A673 (cell line): Measurements from ENCODE around the gene RXRB. TPM values are rescaled to one million over a fixed set of nuclear protein-coding genes. Genes with fewer than 3 reads are reported as not detected.

Source experiments
- BruUV-seq: library from RNA; stranded (reverse); fragments of 400-500 nt; replicated peaks from 2 replicates; lab custom pipeline; 2021; lab: Mats Ljungman, UMichigan
- CTCF ChIA-PET: fragments of 300-600 bp; sonication (Branson Sonifier 250); formaldehyde crosslinking; loops from one replicate; lab custom pipeline; 2022; ENCODE audit warnings: antibody characterized with exemption; lab: Charles Lee
- POLR2A ChIA-PET: fragments of 300-600 bp; sonication (Branson Sonifier 250); formaldehyde crosslinking; loops from one replicate; lab custom pipeline; 2022; ENCODE audit warnings: antibody characterized with exemption; ENCODE audit not compliant: low non-redundant PET; lab: Charles Lee
- DNase-seq: peaks from one replicate; pipeline ENCODE4 v3.0.0-alpha.2; 2015; ENCODE audit warnings: low spot score
- H3K27ac ChIP-seq: fragments of 200-600 bp; sonication (generic); 2 replicates; pipeline ENCODE4 v1.5.1; 2016; ENCODE audit warnings: mixed run types, low read depth, mild to moderate bottlenecking, mixed read lengths, antibody characterized with exemption, low read length; ENCODE audit not compliant: poor library complexity, severe bottlenecking
- H3K27me3 ChIP-seq: fragments of 200-600 bp; sonication (generic); replicated peaks from 2 replicates; pipeline ENCODE4 v1.6.1; 2017; ENCODE audit warnings: mixed run types, low read depth, mild to moderate bottlenecking, mixed read lengths, antibody characterized with exemption, low read length; ENCODE audit not compliant: insufficient read depth, poor library complexity
- H3K36me3 ChIP-seq: fragments of 200-600 bp; sonication (generic); 2 replicates; pipeline ENCODE4 v1.6.1; 2016; ENCODE audit warnings: mixed run types, mild to moderate bottlenecking, mixed read lengths, antibody characterized with exemption, low read length; ENCODE audit not compliant: insufficient read depth, poor library complexity, severe bottlenecking
- H3K4me1 ChIP-seq: fragments of 200-600 bp; sonication (generic); 2 replicates; pipeline ENCODE4 v1.6.1; 2017; ENCODE audit warnings: mixed run types, mild to moderate bottlenecking, mixed read lengths, antibody characterized with exemption, low read length; ENCODE audit not compliant: insufficient read depth, poor library complexity, severe bottlenecking
- H3K4me3 ChIP-seq: fragments of 200-600 bp; sonication (generic); 2 replicates; pipeline ENCODE4 v1.5.1; 2016; ENCODE audit warnings: low read depth, mixed run types, mild to moderate bottlenecking, mixed read lengths, low read length; ENCODE audit not compliant: poor library complexity, severe bottlenecking
- H3K9me3 ChIP-seq: fragments of 200-600 bp; sonication (generic); 2 replicates; pipeline ENCODE4 v1.6.1; 2016; ENCODE audit warnings: mixed run types, low read depth, mild to moderate bottlenecking, mixed read lengths, antibody characterized with exemption, low read length; ENCODE audit not compliant: poor library complexity, severe bottlenecking
- EZH2 ChIP-seq: fragments of 200-600 bp; sonication (generic); IDR thresholded peaks from 2 replicates; pipeline ENCODE4 v1.6.1; 2017; ENCODE audit warnings: borderline replicate concordance, low read depth, mild to moderate bottlenecking, mixed read lengths, antibody characterized with exemption, low read length; ENCODE audit not compliant: poor library complexity, severe bottlenecking
- intact Hi-C: fragments of 100-400 bp; cut with micrococcal nuclease; formaldehyde crosslinking; loops from one replicate; pipeline ENCODE4 v1.10.0; 2022; ENCODE audit not compliant: unreplicated experiment
- total RNA-seq: library from RNA; stranded (reverse); gene quantifications from 2 replicates; pipeline ENCODE4 v1.2.3, GENCODE V29; 2021
- TF ChIP-seq, protein P1 (sequence below): fragments of 300-800, 200-600 bp; sonication (generic); conservative IDR thresholded peaks from 2 replicates; pipeline ENCODE4 v1.5.1; 2017; ENCODE audit warnings: low read depth, mild to moderate bottlenecking, antibody characterized with exemption, low read length, moderate library complexity, mixed read lengths

The RXRB gene
- total RNA-seq, 1 experiment from 2014 or later, result 43.6 TPM

DNA sequence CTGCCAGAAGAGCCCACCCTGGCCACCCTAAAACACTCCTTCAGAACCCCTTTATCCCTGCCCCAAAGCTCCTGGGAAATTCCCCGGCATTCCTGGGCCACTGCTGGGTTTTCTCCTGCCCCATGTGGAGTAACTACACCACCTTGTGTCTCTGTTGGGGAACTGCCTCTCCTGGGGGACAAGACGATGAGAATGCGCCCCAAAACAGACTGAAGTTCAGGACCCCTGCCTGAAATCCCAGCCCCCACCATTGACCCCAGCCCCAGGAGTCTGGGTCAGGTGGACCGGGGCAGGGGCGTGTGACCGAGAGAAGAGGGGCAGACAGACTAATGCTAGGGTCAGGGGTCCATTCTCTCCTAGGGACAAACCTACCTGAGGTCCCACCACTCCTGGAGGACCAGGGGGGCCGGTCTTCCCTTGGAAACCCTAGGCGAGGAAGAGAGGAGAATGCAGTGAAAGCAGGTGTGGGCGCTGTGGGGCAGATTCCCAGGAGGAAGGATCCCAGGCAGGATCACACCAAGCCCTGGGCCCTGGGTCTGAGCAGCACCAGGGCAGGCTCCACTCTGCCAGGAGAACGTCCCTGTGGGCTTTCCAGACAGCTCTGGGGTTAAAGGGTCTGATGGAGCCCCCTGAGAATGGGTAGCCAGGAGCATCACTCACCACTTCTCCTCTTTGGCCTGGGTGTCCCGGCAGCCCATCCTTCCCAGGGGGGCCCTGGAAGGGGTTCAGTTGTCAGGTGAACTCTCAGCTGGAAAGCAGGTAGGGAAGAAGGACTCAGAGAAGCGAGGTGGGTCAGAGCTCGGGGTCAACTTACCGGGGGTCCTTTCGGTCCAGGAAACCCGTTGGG is 27.6 kb downstream of the RXRB start:
- BruUV-seq, result no TSS peak
- Histone ChIP-seq H3K9me3 (no peaks in the 10 kb centered on the region), H3K36me3 (no peaks in the 10 kb centered on the region), H3K27me3 (no peaks in the 10 kb centered on the region), H3K27ac (no peak overlapping the region), H3K4me3 (no peak overlapping the region), H3K4me1 (no peaks in the 10 kb centered on the region)
- intact Hi-C loops, result no loop called here
- ChIA-PET POLR2A (no interaction called here), CTCF (interaction anchor here (1.2 kb wide), 2 partner anchors 12 to 240 kb away, joined by 3 to 13 read pairs; no protein-coding TSS in a partner anchor)
- peak; percentile 37 for DNase-seq
- no peak for TF ChIP-seq EZH2
- TF ChIP-seq, protein P1, sequence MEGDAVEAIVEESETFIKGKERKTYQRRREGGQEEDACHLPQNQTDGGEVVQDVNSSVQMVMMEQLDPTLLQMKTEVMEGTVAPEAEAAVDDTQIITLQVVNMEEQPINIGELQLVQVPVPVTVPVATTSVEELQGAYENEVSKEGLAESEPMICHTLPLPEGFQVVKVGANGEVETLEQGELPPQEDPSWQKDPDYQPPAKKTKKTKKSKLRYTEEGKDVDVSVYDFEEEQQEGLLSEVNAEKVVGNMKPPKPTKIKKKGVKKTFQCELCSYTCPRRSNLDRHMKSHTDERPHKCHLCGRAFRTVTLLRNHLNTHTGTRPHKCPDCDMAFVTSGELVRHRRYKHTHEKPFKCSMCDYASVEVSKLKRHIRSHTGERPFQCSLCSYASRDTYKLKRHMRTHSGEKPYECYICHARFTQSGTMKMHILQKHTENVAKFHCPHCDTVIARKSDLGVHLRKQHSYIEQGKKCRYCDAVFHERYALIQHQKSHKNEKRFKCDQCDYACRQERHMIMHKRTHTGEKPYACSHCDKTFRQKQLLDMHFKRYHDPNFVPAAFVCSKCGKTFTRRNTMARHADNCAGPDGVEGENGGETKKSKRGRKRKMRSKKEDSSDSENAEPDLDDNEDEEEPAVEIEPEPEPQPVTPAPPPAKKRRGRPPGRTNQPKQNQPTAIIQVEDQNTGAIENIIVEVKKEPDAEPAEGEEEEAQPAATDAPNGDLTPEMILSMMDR, result peak; percentile 59

DNA sequence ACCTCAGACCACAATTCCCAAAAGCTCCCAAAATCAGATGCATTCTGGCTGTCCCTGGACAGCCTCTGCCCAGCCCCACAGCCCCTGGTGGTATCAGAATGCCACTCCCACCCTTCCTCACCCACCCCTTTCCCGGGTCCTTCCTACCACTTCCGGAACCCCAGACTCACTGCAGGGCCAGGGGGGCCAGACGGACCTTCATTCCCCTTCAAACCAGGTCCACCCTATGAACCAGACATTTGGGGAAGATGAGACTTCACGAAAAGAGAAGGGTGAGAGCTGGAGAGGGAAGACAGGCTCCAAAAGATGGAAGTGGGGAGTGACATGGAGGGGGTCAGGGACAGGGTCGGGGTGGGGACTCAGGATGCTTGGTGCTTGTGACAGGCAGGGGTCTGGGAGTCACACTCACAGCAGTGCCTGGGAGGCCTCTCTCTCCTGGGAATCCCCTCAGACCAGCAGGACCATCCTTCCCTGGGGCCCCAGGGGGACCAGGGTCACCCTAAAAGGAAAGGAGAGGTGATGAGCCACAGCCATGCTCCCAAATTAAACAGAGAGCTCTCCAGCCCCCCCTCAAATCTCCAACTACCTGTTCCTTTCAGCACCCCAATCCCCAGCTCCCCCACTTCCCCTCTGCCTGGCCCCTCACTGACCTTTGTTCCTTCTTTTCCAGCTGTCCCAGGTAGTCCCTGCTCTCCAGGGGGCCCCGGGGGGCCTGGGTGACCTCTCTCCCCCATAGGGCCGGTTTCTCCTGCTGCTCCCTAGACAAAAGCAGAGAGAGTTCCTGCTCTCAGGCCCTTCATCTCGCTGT is 28.4 kb downstream of the RXRB start:
- ChIA-PET POLR2A (no interaction called here), CTCF (interaction anchor here (1.2 kb wide), 1 partner anchor 11 kb away, joined by 13 read pairs; no protein-coding TSS in a partner anchor)
- TF ChIP-seq, protein P1, result no peak
- TF ChIP-seq EZH2, result no peak
- Histone ChIP-seq H3K4me3 (no peak overlapping the region), H3K27ac (no peak overlapping the region), H3K27me3 (no peaks in the 10 kb centered on the region), H3K4me1 (no peaks in the 10 kb centered on the region), H3K9me3 (no peaks in the 10 kb centered on the region), H3K36me3 (no peaks in the 10 kb centered on the region)
- intact Hi-C loops, result no loop called here
- no peak for DNase-seq
- no TSS peak for BruUV-seq

DNA sequence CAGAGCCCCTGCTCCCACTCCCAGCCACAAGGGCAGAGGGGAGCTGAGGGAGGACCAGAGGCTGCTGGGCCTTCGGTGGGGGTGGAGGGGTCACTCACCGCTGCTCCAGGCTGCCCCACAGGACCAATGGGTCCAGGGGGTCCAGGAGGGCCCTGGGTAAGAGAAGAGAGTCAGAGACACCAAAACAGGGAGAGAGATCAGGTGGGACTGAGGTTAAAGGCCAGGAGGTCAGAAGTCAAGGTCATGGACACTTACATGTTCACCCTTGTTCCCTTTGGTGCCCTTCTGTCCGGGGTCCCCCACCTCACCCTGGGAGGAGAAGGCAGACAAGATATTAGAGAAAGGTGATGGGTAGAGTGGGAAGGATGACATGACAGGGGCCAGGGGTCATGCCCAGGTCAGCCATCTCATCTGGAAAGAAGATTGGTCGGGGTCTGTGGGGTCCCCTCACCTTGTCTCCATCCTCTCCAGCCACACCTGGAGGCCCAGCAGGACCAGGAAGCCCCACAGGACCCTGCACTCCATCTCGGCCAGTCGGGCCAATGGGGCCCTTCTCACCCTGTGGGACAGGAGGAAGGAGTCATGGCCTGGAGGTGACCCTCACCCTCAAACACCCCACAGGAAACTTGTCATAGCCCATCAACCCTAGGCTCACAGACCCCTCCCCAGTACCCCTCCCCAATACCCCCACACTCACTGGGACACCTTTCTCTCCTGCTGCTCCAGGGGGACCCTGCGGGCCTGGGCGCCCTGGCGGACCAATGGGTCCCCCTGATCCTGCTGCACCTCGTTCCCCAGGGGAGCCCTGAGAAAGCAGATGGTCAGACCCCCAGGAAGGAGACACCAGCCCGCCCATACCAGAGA is 29.2 kb downstream of the RXRB start:
- H3K4me3 ChIP-seq, result no peak overlapping the region
- no peak overlapping the region for H3K27ac ChIP-seq
- no peak for DNase-seq
- BruUV-seq, result no TSS peak
- no peaks in the 10 kb centered on the region for H3K27me3 ChIP-seq
- no peak for TF ChIP-seq EZH2
- H3K4me1 ChIP-seq, result no peaks in the 10 kb centered on the region
- ChIA-PET CTCF (no interaction called here), POLR2A (no interaction called here)
- no peaks in the 10 kb centered on the region for H3K9me3 ChIP-seq
- H3K36me3 ChIP-seq, result no peaks in the 10 kb centered on the region
- intact Hi-C loops, result no loop called here
